Activated naive CD4-positive, alpha-beta T cell treated with Interleukin-2 at 50 U/mL for 16 hours (primary cell): ENCODE data around the gene LZIC.
"Not testable (repeated sequence)": the region's sequence is repeated elsewhere in the genome, so short reads cannot be mapped to it uniquely, and the experiment has no call there.

Experiments used
- DNase-seq: peaks from one replicate; pipeline ENCODE4 v3.0.0-alpha.2; 2020

LZIC gene

DNA sequence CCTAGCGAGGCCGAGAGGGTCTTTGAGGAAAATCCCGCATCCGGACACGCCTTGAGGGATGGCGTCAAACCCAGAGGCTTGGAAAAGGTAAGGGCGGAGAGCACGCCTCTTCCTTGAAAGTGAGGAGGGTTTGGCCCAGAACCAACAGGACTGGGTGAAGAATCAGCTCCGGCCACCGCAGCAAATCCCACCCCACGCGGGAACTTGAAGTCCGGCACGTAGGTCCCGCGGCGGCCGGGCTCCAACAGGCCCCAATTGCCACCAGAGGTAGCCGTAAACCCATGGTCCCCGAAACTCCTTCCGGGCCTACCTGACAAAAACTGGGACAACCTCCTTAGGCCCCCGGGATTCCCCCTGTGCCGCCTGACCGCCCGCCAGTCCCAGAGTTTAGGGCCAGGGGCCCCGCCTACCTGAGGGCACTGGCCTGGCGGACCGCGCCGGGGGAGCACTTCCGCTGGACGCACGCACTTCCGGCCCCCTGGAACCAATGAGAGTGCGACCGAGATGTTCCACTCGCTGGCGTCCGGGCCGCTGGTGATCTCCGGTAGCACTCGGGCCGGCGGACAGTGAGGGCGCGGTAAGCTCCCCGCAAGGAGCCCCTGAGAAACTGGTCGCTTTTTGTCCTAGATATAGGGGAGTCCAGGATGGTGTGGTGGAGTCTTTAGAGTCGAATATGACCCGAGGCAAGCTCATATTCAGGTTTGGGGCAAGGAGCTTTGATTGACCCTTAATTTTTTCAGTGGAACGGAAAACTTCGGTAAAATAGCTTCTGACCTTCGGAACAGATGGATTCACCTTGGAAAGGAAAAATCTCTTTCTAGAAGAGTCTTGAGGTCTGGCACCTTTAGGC, at the start of gene LZIC, which contains the start of gene NMNAT1:
TSS of gene LZIC (minus strand) at position 453 of the 850 bp plus-strand sequence. CDS start 6,772 bp downstream, outside the sequence.
TSS of gene NMNAT1 (plus strand) at position 537 of the 850 bp plus-strand sequence. CDS start 28,599 bp downstream, outside the sequence.
- peak; percentile 92 for DNase-seq

DNA sequence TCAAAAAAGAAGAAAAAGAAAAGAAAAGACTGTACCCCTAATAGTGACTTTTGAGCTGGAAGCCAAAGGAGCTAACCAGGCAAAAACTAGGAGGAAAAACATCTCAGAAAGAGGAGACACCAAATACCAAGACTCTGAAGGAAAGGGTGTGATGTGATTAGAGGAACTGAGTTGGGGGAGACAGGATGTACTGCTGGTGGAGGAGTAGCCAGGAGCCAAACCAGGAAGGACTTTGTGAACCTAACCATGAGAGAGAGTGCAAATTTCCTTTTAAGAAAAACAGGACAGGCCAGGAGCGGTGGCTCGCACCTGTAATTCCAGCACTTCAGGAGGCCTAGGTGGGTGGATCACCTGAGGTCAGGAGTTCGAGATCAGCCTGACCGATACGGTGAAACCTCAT, 49.7 kb upstream of the LZIC start:
- DNase-seq = no peak

DNA sequence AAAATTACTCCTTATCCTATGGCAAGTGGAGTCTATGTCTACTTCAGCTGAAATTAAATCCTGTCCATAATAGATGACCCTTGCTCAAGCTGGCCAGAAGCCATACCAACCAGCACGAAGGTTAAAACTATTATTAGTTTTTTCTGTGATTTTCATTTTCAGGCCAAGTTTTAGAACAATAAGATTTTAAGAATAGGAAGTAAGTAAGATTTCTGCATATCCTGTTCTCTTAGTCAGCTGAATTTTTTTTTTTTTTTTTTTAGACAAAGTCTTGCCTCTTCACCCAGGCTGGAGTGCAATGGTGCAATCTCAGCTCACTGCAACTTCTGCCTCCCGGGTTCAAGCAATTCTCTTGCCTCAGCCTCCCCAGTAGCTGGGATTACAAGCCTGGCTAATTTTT, 47.8 kb upstream of the LZIC start:
- DNase-seq = no peak

DNA sequence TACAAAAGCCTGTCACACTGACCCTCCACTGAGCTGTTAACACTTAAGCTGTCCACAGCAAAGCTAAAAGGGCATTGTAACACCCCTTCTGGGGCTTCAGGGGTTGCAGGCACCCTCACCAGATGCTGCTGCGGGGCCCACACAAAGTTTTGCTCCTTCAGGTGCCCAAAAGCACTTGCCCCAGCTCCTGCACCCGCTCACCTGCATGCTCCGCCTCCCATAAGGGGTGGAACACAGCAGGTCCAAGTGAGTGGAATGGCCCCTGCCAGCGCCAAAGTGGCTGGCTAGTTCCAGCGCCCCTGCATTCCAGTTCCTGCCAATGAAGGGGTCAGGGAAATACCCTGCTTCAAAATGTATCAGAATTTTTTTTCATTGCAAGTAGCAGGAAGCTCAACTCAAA, 46.6 kb upstream of the LZIC start:
- no peak for DNase-seq

DNA sequence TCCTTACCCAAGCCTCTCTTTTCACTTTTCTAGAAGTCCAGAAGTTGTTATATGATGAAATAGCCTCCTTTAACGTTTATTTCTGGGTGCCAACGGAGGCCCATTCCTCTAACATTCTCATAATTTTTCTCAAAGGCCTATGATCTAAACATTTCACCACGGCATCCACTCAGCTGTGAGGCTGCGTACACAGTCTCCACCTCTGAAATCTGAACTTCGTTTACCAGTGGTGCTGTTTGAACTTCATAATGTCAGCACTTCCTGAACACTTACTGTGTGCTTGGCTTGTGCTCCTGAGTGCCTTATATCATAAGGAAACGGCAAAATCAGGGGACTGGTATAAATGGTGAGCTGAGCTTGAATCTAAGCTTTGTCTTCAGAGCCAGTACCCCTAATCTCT, 41.8 kb upstream of the LZIC start:
- DNase-seq = no peak

DNA sequence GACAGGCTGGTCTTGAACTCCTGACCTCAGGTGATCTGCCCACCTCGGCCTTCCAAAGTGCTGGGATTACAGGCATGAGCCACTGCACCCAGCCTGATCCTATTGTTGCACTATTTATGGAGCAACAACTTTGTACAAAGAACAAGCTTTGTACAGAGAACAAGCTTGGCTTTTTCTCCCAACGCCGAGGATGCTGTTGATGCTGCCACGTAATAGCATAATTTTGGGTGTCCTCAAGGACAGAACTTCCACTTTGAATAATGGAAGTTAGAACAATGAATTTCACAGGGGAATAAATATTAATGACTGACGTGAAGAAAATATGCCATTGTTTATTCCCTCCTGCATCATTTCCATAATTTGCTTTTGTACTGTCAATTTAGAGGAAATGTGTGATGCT, 41.1 kb upstream of the LZIC start:
- no peak for DNase-seq

DNA sequence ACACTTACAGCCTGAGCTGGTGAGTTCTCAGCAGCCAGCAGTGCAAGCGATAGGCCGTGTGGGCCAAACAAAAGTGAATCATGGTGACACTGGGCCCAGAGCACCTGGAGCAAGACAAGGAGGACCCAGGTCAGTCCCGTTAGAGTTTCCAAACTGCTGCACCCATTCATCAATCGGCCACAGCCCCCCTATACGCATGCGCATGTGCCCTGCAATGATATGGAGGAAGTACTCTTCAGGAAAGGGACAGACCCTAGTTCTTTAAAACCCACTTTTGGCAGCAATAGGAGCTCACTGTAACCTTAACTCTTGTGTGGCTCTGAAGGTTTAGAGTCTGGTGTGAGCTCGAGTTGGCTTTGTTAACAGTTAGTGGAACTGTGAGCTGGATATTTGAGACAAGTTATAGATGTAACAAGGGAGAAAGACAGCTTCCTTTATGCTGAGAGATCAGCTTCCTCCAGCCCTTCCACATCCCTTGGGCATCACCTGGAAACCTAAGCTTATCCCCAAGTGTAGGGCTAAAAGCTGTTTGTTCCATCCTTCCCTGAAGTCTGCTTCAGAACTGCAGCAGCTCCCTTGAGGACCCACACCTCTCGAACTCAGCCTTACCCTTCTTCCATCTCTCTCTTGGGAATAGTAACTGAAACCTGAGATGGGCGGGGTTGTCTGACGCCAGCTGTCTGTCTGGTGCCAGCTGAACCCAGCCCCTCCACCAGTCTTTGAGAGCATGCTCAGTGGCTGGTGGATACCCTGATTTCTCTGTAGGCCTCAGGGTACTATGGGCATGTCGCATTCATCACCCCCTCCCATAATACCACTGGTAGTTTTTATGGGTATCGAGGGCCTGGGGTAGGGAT, 17.7 kb upstream of the LZIC start:
- DNase-seq = no peak

DNA sequence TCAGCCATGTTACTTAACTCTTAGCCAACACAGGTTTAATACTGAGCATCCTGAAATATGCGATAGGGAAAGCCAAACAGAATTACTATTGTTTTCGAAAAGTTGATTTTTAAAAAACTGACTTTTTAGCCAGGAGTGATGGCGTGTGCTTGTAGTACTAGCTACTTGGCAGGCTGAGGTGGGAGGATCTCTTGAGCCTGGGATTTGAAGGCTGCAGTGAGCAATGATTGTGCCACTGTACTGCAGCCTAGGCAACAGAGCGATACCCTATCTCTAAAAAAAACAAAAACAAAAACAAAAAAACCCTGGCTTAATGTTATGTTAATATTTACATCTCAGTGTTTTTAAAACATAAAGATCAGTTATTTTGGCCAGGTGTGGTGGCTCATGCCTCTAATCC, 16.8 kb upstream of the LZIC start:
- no peak for DNase-seq

DNA sequence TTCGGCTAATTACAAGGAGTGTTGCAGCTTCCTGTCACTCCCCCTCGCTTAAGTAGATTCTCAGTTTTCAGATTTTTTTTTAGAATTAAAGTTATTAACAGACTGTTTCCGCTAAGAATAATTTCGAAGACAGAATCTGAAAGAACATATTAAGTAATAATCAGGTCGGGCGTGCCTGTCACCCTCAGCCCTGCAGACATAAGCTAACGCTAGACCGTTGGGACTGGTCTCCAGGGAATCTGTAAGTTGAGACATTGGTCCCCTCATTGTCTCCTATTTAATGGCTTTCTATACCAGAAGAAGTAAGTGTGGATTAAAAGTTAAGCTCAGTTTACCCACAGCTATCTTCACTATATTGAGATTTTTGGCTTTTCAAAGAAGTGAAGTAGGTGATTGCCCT, 14.5 kb upstream of the LZIC start:
- DNase-seq = no peak

DNA sequence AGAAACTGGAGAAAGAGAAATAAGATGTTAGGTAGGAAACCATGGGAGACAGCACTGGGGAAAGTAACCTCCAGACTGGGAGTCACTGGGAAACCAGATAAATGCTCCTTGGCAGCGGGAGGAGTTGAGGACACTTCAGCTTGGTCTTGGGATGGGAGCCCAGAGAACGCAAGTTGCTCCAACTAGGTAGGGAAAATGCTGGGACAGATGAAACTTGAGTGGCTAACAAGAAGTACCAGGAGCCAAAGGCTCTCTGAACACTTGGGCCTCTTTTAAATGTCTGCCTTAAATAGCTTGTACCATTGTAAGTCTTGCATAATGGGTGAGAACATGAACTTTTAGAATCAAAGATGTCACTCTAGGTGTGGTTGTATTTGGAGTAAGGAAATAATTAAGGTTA, 3.1 kb upstream of the LZIC start:
- DNase-seq = no peak

DNA sequence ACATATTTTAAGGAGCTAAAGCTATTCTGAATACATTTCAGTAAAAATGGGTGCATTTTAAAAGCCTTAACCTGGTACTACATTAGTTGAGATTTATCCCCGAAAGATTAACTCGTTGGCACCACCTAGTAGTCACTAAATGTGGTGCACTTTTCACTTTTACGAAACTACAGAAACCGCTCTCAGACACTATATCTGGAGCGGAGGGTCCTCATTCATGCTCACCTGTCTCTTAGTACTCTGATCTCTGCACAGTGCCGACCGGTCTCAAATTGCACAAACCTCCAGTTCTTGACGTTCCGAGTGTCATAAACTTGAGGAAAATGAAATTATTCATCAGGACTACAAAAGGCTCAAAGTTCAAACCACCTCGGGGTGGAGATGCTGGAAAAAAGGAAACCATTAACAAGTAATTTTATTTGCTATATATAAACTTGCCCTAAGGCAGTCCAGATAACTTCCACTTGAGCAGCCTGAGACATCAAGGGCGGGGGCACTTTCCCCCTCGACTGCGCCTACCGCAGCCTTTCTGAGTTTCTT, 722 bp downstream of the LZIC start:
- DNase-seq = peak; percentile 11

DNA sequence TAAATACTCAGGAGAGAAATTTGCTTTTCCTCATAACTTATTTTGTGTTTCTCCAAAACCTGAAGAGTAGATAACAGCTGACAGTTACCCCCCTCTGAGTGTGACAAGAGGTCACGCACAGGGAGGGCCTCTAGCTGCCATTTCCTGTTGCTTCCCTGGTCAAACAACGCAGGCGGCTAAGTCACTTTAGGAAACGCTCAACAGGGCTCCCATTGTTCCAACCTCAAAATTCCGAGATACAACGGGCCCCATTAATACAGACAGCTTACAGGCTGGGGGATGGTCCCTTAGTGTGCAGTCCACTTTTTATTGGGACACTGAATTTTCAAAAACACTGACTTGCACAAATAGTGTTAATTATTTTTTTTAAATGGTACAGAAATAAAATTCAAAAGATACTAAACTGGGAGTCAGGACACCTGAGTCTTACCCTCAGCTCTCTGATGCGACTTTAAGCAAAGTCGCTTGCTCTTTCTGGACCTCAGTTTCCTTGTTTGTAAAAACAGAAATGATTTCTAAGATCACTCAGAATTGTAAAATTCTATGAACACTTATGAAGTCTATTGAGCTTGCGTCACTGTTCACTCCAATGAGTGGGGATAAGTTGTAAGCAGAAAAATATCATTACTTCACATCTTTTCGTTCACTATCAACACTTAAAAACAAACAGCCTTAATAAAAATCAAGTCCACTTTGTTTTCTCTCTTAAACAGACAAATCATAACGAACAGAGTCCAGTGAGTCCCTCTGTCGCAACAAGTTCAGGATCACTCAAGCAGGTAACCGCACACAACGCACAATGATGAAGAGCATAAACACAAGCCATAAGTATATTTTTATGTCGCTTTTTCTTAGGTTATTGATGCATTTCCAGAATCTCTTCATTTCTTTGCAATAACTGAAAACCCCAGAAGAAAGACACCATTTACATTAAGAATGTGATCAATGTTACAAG, 13.5 kb downstream of the LZIC start:
- no peak for DNase-seq

DNA sequence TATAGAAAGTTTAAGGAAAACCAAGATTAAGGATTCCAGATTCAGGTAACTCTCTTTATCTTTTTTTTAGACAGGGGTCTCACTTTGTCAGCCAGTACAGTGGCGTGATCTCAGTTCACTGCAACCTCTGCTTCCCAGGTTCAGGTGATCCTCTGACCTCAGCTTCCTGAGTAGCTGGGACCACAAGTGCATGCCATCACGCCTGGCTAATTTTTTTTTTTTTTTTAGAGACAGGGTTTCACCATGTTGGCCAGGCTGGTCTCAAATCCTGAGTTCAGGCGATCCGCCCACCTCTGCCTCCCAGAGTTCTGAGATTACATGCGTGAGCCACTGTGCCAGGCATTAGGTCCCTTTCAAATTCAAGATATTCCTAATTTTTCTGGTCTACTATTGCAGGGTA, 15.9 kb downstream of the LZIC start:
- DNase-seq = no peak

DNA sequence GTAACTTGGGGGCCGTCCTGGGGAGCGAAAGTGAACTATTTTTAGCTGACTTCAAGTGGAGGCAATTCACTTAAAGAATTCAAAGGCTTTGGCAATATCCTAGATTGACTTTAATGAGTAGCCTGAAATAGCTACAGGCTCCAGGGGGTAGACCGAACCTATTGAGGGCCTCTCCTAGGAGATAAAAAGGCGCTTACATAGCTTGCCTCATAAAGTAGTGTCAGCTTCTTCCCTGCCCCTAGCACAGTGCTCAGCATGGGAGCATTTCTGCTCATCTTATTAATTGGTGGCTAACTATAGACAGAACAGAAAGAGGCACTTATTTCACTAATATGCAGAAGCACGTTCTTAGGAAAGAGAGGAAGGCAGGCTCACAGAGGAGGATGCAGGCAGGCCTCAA, 20.8 kb downstream of the LZIC start:
- no peak for DNase-seq

DNA sequence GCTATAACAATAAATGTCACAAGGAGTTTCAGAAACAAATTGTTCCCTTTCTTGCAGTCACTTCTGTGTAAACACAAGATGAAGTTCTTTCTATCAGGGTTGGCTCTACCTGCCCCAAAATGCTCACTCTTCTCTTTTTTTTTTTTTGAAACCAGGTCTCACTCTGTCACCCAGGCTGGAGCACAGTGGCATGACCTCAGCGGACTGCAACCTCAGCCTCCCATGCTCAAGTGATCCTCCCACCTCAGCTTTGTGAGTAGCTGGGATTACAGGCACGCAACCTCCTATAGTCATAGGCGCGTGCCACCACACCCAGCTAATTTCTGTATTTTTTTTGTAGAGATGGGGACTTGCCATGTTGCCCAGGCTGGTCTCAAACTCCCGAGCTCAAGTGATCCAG, 22.6 kb downstream of the LZIC start:
- DNase-seq = no peak

DNA sequence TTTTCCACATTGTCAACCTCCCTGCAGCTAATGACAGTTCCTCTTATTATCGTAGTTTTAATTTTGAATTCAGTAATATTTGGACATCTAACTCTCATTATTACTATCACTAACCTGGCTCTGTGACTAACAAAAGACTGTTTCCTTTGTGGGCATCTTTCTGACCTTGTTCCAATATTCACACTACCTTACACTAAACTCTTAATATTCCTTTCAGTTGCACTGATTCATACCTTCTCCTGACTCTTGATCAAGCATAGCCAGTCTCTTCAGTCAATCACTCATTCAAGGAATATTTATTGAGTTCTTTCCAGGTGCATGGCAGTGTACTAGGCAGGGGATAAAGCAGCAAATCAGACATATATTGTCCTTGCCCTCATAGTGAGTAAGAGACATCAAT, 25.3 kb downstream of the LZIC start:
- DNase-seq = no peak

DNA sequence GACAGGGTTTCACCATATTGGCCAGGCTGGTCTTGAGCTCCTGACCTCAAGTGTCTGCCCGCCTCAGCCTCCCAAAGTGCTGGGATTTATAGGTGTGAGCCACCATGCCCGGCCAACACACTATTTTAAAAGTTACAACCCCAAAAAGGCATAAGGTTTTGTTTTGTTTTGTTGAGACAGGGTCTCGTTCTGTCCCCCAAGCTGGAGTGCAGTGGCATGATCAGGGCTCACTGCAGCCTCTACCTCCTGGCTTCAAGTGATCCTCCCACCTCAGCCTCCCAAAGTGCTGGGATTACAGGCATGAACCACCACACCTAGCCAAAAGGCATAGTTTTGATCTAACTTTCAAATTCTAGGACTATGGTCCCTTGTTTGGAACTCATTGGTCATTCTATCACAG, 25.7 kb downstream of the LZIC start:
- not testable (repeated sequence) for DNase-seq

DNA sequence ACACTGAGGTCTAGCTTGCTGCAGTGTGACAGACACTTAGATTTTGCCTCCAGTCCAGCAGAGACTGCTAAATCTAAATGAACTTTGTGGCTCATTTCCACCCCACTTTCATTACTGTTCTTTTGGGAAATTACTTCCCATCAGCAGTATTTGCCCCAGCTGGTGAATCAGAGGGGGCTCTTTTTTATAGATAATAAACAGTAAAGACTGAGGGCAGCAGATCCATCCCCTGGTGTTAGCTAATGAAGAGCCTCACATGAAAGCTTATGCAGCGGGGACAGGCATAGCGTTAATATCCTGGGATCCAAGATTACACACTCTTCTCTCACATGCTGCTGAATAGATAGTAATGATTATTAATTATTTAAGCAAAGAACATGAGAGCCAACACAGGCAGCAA, 26.7 kb downstream of the LZIC start:
- DNase-seq = no peak

DNA sequence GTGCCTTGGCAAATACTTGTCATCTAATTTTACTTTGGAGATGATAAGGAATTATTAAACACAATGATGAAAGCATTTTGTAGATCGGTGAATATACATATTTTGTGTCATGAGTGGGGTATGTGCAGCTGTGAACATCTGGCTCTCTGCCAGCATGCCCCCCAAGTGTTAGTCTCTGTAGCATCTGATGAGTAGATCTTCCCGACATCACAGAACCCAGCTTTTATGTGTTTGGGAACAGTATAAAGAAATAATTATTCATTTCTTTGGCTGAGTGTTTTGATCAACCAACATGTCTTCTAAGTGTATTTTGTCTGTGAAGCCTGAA, 28.6 kb downstream of the LZIC start:
- DNase-seq = no peak

DNA sequence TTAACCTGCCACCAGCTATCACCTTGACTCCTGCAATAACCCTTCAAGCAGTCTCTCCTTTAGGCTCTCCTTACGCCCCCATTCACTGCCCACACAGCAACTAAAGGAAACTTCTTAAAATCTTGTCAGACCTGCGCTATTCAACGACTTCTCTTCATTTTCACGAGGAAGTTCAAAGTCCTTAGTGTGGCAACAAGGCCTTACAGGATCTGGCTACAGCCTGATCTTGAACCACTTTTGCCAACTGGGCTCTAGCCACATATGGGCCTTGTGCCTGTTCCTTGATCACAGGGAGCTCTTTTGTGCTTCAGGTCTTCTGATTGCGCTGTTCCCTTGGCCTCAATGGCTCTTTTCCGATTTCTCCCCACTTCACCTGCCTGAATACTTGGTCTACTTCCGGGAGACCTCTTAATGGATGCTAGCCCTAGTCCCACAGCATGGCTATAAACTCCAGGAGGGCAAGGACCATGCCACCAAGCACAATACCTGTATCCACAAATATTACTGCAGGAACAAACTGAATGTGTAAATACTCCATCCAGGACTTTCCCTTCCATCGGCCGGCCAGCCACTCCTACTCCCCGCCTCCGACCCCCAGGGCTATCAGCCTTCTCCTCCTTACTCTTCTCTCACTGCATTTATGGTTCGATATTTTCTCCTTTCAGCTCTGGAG, 30.8 kb downstream of the LZIC start:
- DNase-seq = no peak

DNA sequence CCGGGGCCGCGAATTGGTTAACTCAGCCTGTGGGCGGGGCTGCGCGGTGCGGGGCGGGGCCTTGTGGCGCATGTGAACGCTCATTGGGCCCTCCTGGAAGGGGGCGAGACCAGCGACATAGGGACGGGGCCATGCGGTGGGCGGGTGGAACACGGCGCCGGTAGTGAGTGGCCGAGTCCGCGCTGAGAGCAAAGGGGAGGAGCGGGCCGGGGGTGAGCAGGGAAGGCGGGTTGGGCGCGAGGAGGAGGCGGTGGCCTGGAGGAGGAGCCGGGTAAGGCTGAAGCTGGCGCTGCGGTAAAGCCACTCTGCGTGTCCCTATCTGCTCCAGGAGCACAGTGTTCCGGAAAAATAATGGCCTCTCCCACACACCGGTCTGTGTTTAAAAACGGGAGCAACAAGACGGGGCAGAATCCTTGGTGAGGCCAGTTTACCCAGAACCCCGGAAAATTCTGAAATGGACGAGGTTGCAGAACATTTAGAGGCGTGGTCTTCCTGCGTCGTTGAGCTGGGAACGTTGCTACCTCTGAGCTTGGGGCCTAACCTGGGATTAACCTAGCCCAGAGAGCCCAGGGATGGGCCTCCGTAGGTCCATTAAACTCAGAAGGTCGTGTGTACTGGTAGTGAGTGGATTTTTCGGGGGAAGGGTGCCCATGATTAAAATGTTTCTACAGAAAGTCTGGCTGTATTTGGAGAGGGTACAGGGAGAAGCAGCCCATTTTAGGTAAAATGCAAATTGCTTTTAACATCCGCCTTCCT, 32.6 kb downstream of the LZIC start:
- peak; percentile 100 for DNase-seq
